Central memory CD8-positive, alpha-beta T cell (primary cell): ENCODE data around the gene PIGBOS1.

Experiments
- ATAC-seq: fragments of 150-1000 bp; cut with Tn5 transposase; replicated peaks from 2 replicates; pipeline ENCODE4 v1.10.0; 2022; ENCODE audit warnings: mild to moderate bottlenecking, moderate FRiP score, moderate number of reproducible peaks; ENCODE audit not compliant: poor library complexity, severe bottlenecking; ENCODE audit errors: extremely low read depth
- DNase-seq, 2 donors: peaks; one replicate each; pipeline ENCODE4 v3.0.0; 2021; ENCODE audit warnings: low spot score in 2 of 2
- H3K27ac Mint-ChIP-seq: one replicate; pipeline ENCODE4 v1.8.0; 2022; ENCODE audit warnings: low read depth, mild to moderate bottlenecking, moderate library complexity, mixed read lengths
- H3K27me3 Mint-ChIP-seq: one replicate; pipeline ENCODE4 v1.8.0; 2022; ENCODE audit warnings: mixed read lengths
- H3K36me3 Mint-ChIP-seq: one replicate; pipeline ENCODE4 v1.8.0; 2022; ENCODE audit warnings: mild to moderate bottlenecking, moderate library complexity, mixed read lengths; ENCODE audit not compliant: insufficient read depth
- H3K4me1 Mint-ChIP-seq: one replicate; pipeline ENCODE4 v1.8.0; 2022; ENCODE audit warnings: mixed read lengths
- H3K4me3 Mint-ChIP-seq: one replicate; pipeline ENCODE4 v1.8.0; 2022; ENCODE audit warnings: mild to moderate bottlenecking, moderate library complexity, mixed read lengths
- H3K9me3 Mint-ChIP-seq: one replicate; pipeline ENCODE4 v1.8.0; 2022; ENCODE audit warnings: mixed read lengths

PIGBOS1 gene

DNA sequence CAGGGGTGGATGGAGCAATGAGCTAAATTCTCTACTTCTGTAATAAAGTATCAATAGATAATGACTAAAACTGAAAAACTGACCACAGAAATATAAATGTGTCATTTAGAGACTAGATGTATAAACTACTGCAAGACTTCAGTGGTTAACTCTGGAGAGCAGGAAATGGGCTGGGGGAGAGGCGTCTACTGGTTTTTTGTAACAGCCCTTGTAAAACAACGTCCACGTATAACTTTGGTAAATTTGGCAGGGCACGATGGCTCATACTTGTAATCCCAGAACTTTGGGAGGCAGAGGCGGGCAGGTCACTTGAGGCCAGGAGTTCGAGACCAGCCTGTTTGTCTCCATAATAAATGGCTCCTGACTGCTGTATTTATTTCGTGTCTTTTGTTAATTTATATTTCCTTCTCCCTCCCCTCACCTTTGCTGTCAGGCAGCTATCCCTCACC lies 41.8 kb downstream of the PIGBOS1 start:
- ATAC-seq: peak; percentile 66
- no peaks in the 10 kb centered on the region for H3K9me3 Mint-ChIP-seq
- H3K36me3 Mint-ChIP-seq: peaks cover 23% of the 10 kb centered on the region
- peak overlapping the region; percentile 92 for H3K27ac Mint-ChIP-seq
- DNase-seq: peak; percentile 19 to 59
- no peaks in the 10 kb centered on the region for H3K27me3 Mint-ChIP-seq
- H3K4me1 Mint-ChIP-seq: peaks cover 87% of the 10 kb centered on the region
- peak overlapping the region; percentile 80 for H3K4me3 Mint-ChIP-seq

DNA sequence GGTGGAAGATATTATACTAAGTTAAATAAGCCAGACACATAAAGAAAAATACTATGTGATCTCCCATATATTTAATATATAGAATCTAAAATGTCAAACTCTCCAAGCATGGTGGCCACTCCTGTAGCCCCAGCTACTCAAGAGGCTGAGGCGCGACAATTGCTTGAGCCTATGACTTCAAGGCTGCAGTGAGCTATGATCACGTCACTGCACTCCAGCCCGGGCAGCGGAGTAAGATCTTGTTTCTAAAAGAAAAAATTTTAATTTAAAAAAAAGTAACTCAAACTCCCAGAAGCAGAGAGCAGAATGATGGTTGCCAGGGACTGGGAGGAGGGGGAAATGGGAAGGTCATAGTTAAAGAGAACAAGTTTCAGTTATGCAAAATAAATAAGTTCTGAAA lies 42.6 kb downstream of the PIGBOS1 start:
- Mint-ChIP-seq H3K27me3 (no peaks in the 10 kb centered on the region), H3K36me3 (peaks cover 22% of the 10 kb centered on the region), H3K9me3 (no peaks in the 10 kb centered on the region), H3K4me1 (peaks cover 87% of the 10 kb centered on the region), H3K4me3 (peak overlapping the region; percentile 80), H3K27ac (peak overlapping the region; percentile 92)
- no peak for DNase-seq
- no peak for ATAC-seq

DNA sequence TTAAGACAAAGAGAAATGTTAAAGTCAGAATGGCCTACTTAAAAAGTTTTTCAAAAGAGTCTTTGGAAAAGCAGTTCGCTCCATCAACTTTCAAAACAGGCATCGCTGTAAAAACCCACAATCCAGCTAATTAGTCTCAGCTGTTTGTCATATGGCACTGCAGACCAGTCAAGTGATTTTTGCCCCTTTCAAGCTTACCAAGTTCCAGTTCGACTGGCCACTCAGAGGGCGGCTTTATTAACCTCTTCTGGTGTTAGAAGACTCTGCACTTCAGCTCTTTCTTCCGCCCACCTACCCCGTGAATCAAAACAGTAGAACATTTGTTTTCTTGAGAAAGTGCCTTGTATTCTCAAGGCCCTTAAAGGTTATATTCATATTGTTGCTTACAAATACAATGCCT lies 48.6 kb downstream of the PIGBOS1 start:
- H3K4me1 Mint-ChIP-seq: peaks cover 90% of the 10 kb centered on the region
- H3K36me3 Mint-ChIP-seq: peaks cover 38% of the 10 kb centered on the region
- ATAC-seq (no peak), DNase-seq (no peak)
- H3K27ac Mint-ChIP-seq: peak overlapping the region; percentile 93
- H3K4me3 Mint-ChIP-seq: peak overlapping the region; percentile 69
- H3K27me3 Mint-ChIP-seq: no peaks in the 10 kb centered on the region
- no peaks in the 10 kb centered on the region for H3K9me3 Mint-ChIP-seq

DNA sequence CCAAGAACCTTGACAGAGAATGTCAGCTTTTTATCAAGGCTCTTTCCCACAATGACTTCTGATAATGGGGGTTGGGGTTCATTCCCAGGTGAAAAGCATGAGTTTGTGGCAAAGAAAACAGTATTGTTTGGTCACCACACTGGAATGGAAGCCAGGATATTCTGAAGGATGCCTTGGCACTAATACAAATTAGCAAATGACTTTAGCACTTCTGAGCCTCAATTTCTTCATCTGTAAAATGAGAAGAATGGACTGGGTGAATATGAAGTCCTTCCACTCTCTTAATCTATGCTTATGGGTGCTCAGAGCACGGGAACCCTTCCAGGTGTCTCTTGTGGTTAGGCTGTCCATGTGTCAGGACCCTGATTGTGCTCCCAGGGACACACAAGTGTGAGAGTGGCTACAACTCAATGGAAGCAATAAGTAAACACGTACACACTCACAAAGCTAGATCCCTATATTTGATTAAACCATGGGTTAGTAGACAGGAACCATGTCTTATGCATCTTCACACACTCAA lies 50.7 kb downstream of the PIGBOS1 start:
- Mint-ChIP-seq H3K9me3 (no peaks in the 10 kb centered on the region), H3K4me1 (peaks cover 79% of the 10 kb centered on the region), H3K27ac (peak overlapping the region; percentile 93), H3K27me3 (no peaks in the 10 kb centered on the region), H3K4me3 (peak overlapping the region; percentile 69), H3K36me3 (peaks cover 29% of the 10 kb centered on the region)
- ATAC-seq (no peak), DNase-seq (no peak)

DNA sequence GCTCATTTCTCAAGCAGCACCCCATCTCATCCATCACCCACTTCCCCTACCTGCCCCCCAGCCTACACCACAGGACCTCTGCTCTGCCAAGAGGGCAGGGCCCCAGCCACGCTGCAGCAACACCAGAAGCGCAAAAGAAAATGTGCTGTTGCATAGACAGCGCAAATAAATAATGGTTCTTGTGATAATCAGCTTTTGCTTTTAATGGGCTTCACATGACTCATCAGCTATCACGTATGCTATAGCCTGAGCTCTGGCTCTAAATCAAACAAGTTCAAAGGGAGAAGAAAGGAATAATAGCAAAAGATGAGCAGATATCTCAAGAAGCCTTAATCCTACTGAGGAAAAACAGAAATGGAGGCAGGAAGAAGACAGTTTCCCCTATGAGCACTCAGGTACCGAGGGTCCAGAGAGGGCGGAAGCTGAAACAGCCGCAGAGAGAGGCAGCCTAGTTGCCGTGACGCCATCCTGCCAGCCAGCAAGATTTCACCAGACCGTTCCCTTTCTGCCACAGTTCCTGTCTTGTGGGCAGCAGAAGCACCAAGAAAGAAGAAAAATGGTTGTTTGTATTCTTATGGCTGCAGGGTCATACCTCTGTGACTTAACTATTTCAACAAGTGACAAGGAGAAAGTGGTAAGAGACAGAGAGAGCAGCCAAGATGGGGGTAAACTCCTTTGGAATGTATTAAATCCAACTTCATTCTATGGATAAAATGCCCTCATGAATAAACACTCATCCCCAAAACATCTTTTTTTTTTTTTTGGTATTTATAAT lies 51.3 kb downstream of the PIGBOS1 start:
- peak; percentile 59 to 82 for DNase-seq
- H3K27ac Mint-ChIP-seq: peak overlapping the region; percentile 93
- peaks cover 81% of the 10 kb centered on the region for H3K4me1 Mint-ChIP-seq
- H3K4me3 Mint-ChIP-seq: peak overlapping the region; percentile 69
- no peaks in the 10 kb centered on the region for H3K27me3 Mint-ChIP-seq
- ATAC-seq: peak; percentile 91
- peaks cover 32% of the 10 kb centered on the region for H3K36me3 Mint-ChIP-seq
- H3K9me3 Mint-ChIP-seq: no peaks in the 10 kb centered on the region
